GM12878 (cell line): ENCODE data around the gene GORASP1. TPM values are rescaled to one million over a fixed set of nuclear protein-coding genes. Genes with fewer than 3 reads are reported as not detected.

Experiments
- ATAC-seq: fragments of 200-7000 bp; cut with Tn5 transposase; 3 replicates; pipeline ENCODE4 v1.9.1; 2020; ENCODE audit warnings: mild to moderate bottlenecking, moderate library complexity
- BruUV-seq: library from RNA; stranded (reverse); fragments of 400-500 nt; replicated peaks from 2 replicates; lab custom pipeline; 2021; lab: Mats Ljungman, UMichigan
- CTCF ChIA-PET: fragments of 300-600 bp; sonication (Branson Sonifier 250); formaldehyde crosslinking; extraction: SDS; loops from one replicate; lab custom pipeline; 2021; ENCODE audit warnings: inconsistent platforms; lab: Yijun Ruan, JAX
- POLR2A ChIA-PET: fragments of 350-600 bp; formaldehyde crosslinking; extraction: SDS; loops from one replicate; lab custom pipeline; 2021; ENCODE audit warnings: inconsistent platforms; lab: Charles Lee
- RAD21 ChIA-PET: fragments of 300-600 bp; sonication (Branson Sonifier 250); formaldehyde crosslinking; loops from one replicate; lab custom pipeline; 2023; ENCODE audit warnings: antibody characterized with exemption; ENCODE audit not compliant: unreplicated experiment; lab: Charles Lee
- SMC1A ChIA-PET: fragments of 300-600 bp; sonication (Branson Sonifier 250); formaldehyde crosslinking; loops from one replicate; lab custom pipeline; 2023; ENCODE audit not compliant: unreplicated experiment, uncharacterized antibody; lab: Charles Lee
- DNase-seq: peaks from one replicate; pipeline ENCODE4 v3.0.0-alpha.2; 2011; ENCODE audit warnings: low read depth, low spot score
- FAIRE-seq: peaks from 3 replicates; lab custom pipeline; 2011; peaks lifted over from hg19 to GRCh38; lab: Jason Lieb, UNC
- H2AFZ ChIP-seq: 2 replicates; pipeline ENCODE4 v1.6.0; 2011; ENCODE audit warnings: low read depth, low read length, control low read depth; ENCODE audit not compliant: control insufficient read depth
- H3K27ac ChIP-seq: 2 replicates; pipeline ENCODE4 v1.5.1; 2011; ENCODE audit warnings: control low read depth; ENCODE audit not compliant: control insufficient read depth, insufficient read depth
- H3K27me3 ChIP-seq, 2 experiments: replicated peaks in 1 of 2; 2 replicates each; pipeline versions ENCODE4 v1.6.0 to v1.6.1; 2011; ENCODE audit warnings: low read length in 1 of 2; ENCODE audit not compliant: control insufficient read depth in 2 of 2, insufficient read depth in 2 of 2
- H3K36me3 ChIP-seq, 2 experiments: 2 replicates each; pipeline ENCODE4 v1.5.1; 2011; ENCODE audit warnings: low read length in 1 of 2; ENCODE audit not compliant: control insufficient read depth in 2 of 2, insufficient read depth in 2 of 2
- H3K4me1 ChIP-seq: 2 replicates; pipeline ENCODE4 v1.6.1; 2011; ENCODE audit warnings: mild to moderate bottlenecking, low read length, moderate library complexity, mixed read lengths; ENCODE audit not compliant: control insufficient read depth, insufficient read depth
- H3K4me2 ChIP-seq: 2 replicates; pipeline ENCODE4 v1.6.0; 2011; ENCODE audit warnings: control low read depth; ENCODE audit not compliant: control insufficient read depth, insufficient read depth
- H3K4me3 ChIP-seq: fragments of 200-600 bp; sonication (generic); 2 replicates; pipeline ENCODE4 v1.5.1; 2016
- H3K79me2 ChIP-seq: 2 replicates; pipeline ENCODE4 v1.6.0; 2011; ENCODE audit warnings: low read length; ENCODE audit not compliant: control insufficient read depth, insufficient read depth
- H3K9ac ChIP-seq: 2 replicates; pipeline ENCODE4 v1.8.0; 2011; ENCODE audit warnings: low read length, control low read depth, mixed read lengths; ENCODE audit not compliant: control insufficient read depth, insufficient read depth
- H3K9me3 ChIP-seq: replicated peaks from 3 replicates; pipeline ENCODE4 v1.5.1; 2011; ENCODE audit warnings: mild to moderate bottlenecking, low read length; ENCODE audit not compliant: control insufficient read depth, insufficient read depth
- H4K20me1 ChIP-seq: 2 replicates; pipeline ENCODE4 v1.6.0; 2011; ENCODE audit not compliant: control insufficient read depth, insufficient read depth
- BCL3 ChIP-seq: IDR thresholded peaks from 2 replicates; pipeline ENCODE4 v1.6.1; 2011; ENCODE audit warnings: borderline replicate concordance, low read depth, mild to moderate bottlenecking, moderate library complexity, low read length; ENCODE audit not compliant: insufficient read depth, poor library complexity, severe bottlenecking
- EED ChIP-seq: sonication (generic); IDR thresholded peaks from 2 replicates; pipeline ENCODE4 v1.6.1; 2016; ENCODE audit warnings: antibody characterized with exemption, low read depth
- EZH2 ChIP-seq: IDR thresholded peaks from 2 replicates; pipeline ENCODE4 v1.6.1; 2012; ENCODE audit warnings: low read depth, mild to moderate bottlenecking, control low read depth, inconsistent platforms, low read length, borderline replicate concordance; ENCODE audit not compliant: control insufficient read depth
- HDGF ChIP-seq: fragments of 450-650 bp; IDR thresholded peaks from 2 replicates; pipeline ENCODE4 v1.6.1; 2016; ENCODE audit warnings: antibody characterized with exemption
- IKZF1 ChIP-seq: fragments of 450-650 bp; conservative IDR thresholded peaks from 2 replicates; pipeline ENCODE4 v1.6.1; 2017; ENCODE audit warnings: antibody characterized with exemption, mild to moderate bottlenecking
- IKZF2 ChIP-seq, 2 experiments: fragments of 450-650 bp; IDR thresholded peaks; 2 replicates each; pipeline ENCODE4 v1.6.1; 2017; ENCODE audit warnings: mild to moderate bottlenecking in 2 of 2, moderate library complexity in 2 of 2
- WGBS: methylation state at CpG from one replicate; pipeline ENCODE4 v1.1.6; 2016; ENCODE audit warnings: low lambda C conversion rate; ENCODE audit not compliant: insufficient replicate concordance, insufficient coverage; ENCODE audit errors: missing lambda C conversion rate; 5-methylcytosine and 5-hydroxymethylcytosine counted together
- in situ Hi-C: fragments of 300-500 bp; cut with MboI; formaldehyde crosslinking; loops from 9 replicates; pipeline ENCODE4 v1.14.3; 2018; ENCODE audit warnings: mixed read lengths
- intact Hi-C: fragments of 100-400 bp; cut with micrococcal nuclease; formaldehyde crosslinking; loops from one replicate; pipeline ENCODE4 v1.14.2; 2022; ENCODE audit not compliant: unreplicated experiment
- polyA plus RNA-seq, 11 experiments: library from polyadenylated mRNA; depleted of rRNA in 4 of 11; unstranded in 6 of 11; stranded (reverse) in 5 of 11; fragments of >200 nt; fragmentation: Nextera tagmentation in 4 of 11; fragmentation: Illumina TruSeq in 1 of 11; extraction: Ambion mirVana in 4 of 11; extraction: Trizol in 1 of 11; gene quantifications; 1 replicate in 1 of 11; 2 replicates in 10 of 11; pipeline versions ENCODE4 v1.2.1 to v1.2.3, GENCODE V29; 2011 to 2016; ENCODE audit warnings: inconsistent platforms in 2 of 11, missing spikeins in 2 of 11, low read depth in 1 of 11
- total RNA-seq, 4 experiments: library from RNA; depleted of rRNA in 3 of 4; stranded (reverse); fragments of >200 nt in 3 of 4; fragmentation: Illumina TruSeq in 1 of 4; extraction: Trizol in 1 of 4; gene quantifications; 2 replicates each; pipeline versions ENCODE4 v1.2.1 to v1.2.3, GENCODE V29; 2013 to 2021

Gene GORASP1
- total and polyA plus RNA-seq, 10 of the 15 experiments (the other 5 are each of a cell fraction or from before 2014, with no cell fraction given): 3.6 to 32.7 (median 23.2) TPM

GRCh38 chr3:39106851-39107387, 508 bp downstream of the GORASP1 start:
- H2AFZ ChIP-seq: peak overlapping the region; percentile 88
- no peaks in the 10 kb centered on the region; a peak in 2 of 4 replicates for H3K36me3 ChIP-seq
- FAIRE-seq (no peak), ATAC-seq (peak; percentile 14), DNase-seq (no peak)
- ChIA-PET POLR2A (interaction anchor here (0.6 to 2.1 kb wide), 5 partner anchors 26 to 90 kb away, joined by 3 to 5 read pairs (median 5); no protein-coding TSS in a partner anchor), CTCF (interaction anchor here (1.1 to 5.6 kb wide), 6 partner anchors 19 to 185 kb away, joined by 3 to 39 read pairs (median 10); no protein-coding TSS in a partner anchor), SMC1A (interaction anchor here (0.9 to 3.0 kb wide), 8 partner anchors 20 to 185 kb away, joined by 3 to 12 read pairs (median 8); no protein-coding TSS in a partner anchor), RAD21 (interaction anchor here (1.3 to 2.2 kb wide), 2 partner anchors 42 to 182 kb away, joined by 4 to 7 read pairs; no protein-coding TSS in a partner anchor)
- no peaks in the 10 kb centered on the region for H3K27me3 ChIP-seq
- H3K4me3 ChIP-seq: peak overlapping the region; percentile 91
- peak overlapping the region; percentile 81 for H3K9ac ChIP-seq
- H3K79me2 ChIP-seq: peaks cover 14% of the 10 kb centered on the region
- no peak for TF ChIP-seq EZH2
- no peak for TF ChIP-seq BCL3
- 0 out of 2 replicates have a peak, but pooled peaks have one; percentile 31 for TF ChIP-seq HDGF
- peak; percentile 88 for TF ChIP-seq IKZF1
- TF ChIP-seq IKZF2 (IDR thresholded peaks at IDR 0.05): peak in 1 of 2 experiments; percentile 54; a peak in 1 of 4 replicates
- 0 out of 2 replicates have a peak, but pooled peaks have one; percentile 15 for TF ChIP-seq EED
- intact Hi-C loops (no loop called here), in situ Hi-C loops (no loop called here)
- H3K27ac ChIP-seq: peak overlapping the region; percentile 59; the same call in 1 of the 2 replicates
- no TSS peak for BruUV-seq
- no peaks in the 10 kb centered on the region for H3K9me3 ChIP-seq
- no peaks in the 10 kb centered on the region; the same call in 1 of the 2 replicates for H4K20me1 ChIP-seq
- peaks cover 27% of the 10 kb centered on the region for H3K4me1 ChIP-seq
- under 1% methylated on average over 44 of the region's 55 CpGs for WGBS
- H3K4me2 ChIP-seq: peak overlapping the region; percentile 100
